Peyer's patch (tissue), 4 donors: ENCODE data around the gene KCNT1. TPM values are rescaled to one million over a fixed set of nuclear protein-coding genes. Genes with fewer than 3 reads are reported as not detected.

Source experiments
- DNase-seq, 3 donors: peaks; one replicate each; pipeline ENCODE4 v3.0.0-alpha.2; 2017 to 2019
- H3K27ac ChIP-seq, 4 donors: fragments of 200-600 bp; sonication (generic); one replicate each; pipeline ENCODE4 v1.5.1; 2016 to 2019
- H3K27me3 ChIP-seq, 2 donors: fragments of 200-600 bp; sonication (generic); one replicate each; pipeline ENCODE4 v1.5.1; 2019
- H3K36me3 ChIP-seq, 3 donors: fragments of 200-600 bp; sonication (generic); one replicate each; pipeline ENCODE4 v1.5.1; 2016 to 2019
- H3K4me1 ChIP-seq, 4 donors: fragments of 200-600 bp; sonication (generic); one replicate each; pipeline ENCODE4 v1.5.1; 2016 to 2019
- H3K4me3 ChIP-seq, 4 donors: fragments of 200-600 bp; sonication (generic); 1 replicate in 3 of 4; 2 replicates in 1 of 4; pipeline ENCODE4 v1.5.1; 2016 to 2019; ENCODE audit warnings: mild to moderate bottlenecking in 1 of 4
- H3K9me3 ChIP-seq, 4 donors: fragments of 200-600 bp; sonication (generic); one replicate each; pipeline ENCODE4 v1.5.1; 2016 to 2019; ENCODE audit warnings: mild to moderate bottlenecking in 1 of 4
- POLR2A ChIP-seq, 2 donors: fragments of 450-650 bp; IDR thresholded peaks; one replicate each; pipeline ENCODE4 v1.5.1; 2017; ENCODE audit warnings: antibody characterized with exemption in 2 of 2, mild to moderate bottlenecking in 2 of 2, moderate library complexity in 2 of 2
- total RNA-seq, 4 donors: library from RNA; depleted of rRNA; stranded (reverse); fragments of >200 nt; gene quantifications; one replicate each; pipeline ENCODE4 v1.1.0, GENCODE V29; 2016
- TF ChIP-seq, protein P1 (sequence below), 6 experiments: fragments of 450-650 bp in 4 of 6; fragments of 200-600 bp in 2 of 6; sonication (generic) in 1 of 6; IDR thresholded peaks; one replicate each; pipeline ENCODE4 v1.5.1; 2017 to 2019; ENCODE audit warnings: antibody characterized with exemption in 6 of 6, mild to moderate bottlenecking in 3 of 6, moderate library complexity in 1 of 6

Gene KCNT1
- total RNA-seq, 4 donors from 2014 or later: 0.27 TPM; not detected in 3

DNA sequence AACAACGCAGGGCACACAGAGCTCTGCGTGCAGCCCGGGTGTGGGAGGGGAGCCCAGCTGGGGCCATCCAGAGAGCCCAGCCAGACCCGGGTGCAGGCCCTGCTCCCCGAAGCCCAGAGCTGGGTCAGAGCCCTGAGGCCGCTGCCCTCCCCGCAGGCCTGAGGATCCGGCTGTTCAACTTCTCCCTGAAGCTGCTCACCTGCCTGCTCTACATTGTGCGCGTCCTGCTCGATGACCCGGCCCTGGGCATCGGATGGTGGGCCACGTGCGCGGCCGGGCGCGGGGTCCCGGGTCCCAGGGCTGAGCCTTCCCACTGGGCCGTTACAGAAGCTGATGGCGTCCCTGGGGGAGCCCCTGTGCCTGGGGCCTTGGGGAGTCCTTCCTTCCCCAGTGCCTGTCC, 48.8 kb downstream of the KCNT1 start:
- no peak for DNase-seq
- H3K9me3 ChIP-seq: no peaks in the 10 kb centered on the region
- no peaks in the 10 kb centered on the region for H3K36me3 ChIP-seq
- H3K4me3 ChIP-seq: no peak overlapping the region
- H3K27ac ChIP-seq: no peak overlapping the region
- no peaks in the 10 kb centered on the region for H3K4me1 ChIP-seq
- no peaks in the 10 kb centered on the region for H3K27me3 ChIP-seq
- no peak for TF ChIP-seq POLR2A (IDR thresholded peaks at IDR 0.05)
- TF ChIP-seq, protein P1, sequence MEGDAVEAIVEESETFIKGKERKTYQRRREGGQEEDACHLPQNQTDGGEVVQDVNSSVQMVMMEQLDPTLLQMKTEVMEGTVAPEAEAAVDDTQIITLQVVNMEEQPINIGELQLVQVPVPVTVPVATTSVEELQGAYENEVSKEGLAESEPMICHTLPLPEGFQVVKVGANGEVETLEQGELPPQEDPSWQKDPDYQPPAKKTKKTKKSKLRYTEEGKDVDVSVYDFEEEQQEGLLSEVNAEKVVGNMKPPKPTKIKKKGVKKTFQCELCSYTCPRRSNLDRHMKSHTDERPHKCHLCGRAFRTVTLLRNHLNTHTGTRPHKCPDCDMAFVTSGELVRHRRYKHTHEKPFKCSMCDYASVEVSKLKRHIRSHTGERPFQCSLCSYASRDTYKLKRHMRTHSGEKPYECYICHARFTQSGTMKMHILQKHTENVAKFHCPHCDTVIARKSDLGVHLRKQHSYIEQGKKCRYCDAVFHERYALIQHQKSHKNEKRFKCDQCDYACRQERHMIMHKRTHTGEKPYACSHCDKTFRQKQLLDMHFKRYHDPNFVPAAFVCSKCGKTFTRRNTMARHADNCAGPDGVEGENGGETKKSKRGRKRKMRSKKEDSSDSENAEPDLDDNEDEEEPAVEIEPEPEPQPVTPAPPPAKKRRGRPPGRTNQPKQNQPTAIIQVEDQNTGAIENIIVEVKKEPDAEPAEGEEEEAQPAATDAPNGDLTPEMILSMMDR (IDR thresholded peaks at IDR 0.05): no peak

DNA sequence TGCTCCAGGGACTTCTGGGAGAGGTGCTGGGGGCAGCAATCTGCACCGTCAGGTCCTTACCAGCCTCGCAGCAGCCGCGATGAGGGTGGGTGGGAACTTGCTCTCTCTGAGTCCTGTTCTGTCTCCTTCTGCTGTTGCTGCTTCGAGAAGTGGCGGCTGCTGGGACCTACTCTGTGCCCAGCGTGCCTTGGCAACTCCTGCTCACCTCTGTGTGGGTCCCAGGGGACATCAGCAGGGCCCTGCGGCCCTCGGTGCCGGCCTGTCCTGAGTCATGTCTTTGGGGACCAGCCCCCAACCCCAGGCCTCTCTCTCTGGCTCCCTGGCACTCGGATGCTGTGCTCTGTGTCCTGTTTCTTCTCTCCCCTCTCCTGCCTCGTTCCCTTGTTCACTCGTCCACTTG, 49.5 kb downstream of the KCNT1 start:
- H3K4me3 ChIP-seq: no peak overlapping the region
- H3K9me3 ChIP-seq: no peaks in the 10 kb centered on the region
- H3K27ac ChIP-seq: no peak overlapping the region
- no peaks in the 10 kb centered on the region for H3K27me3 ChIP-seq
- DNase-seq: no peak
- no peaks in the 10 kb centered on the region for H3K4me1 ChIP-seq
- TF ChIP-seq, protein P1 (IDR thresholded peaks at IDR 0.05): no peak
- TF ChIP-seq POLR2A (IDR thresholded peaks at IDR 0.05): no peak
- H3K36me3 ChIP-seq: no peaks in the 10 kb centered on the region

DNA sequence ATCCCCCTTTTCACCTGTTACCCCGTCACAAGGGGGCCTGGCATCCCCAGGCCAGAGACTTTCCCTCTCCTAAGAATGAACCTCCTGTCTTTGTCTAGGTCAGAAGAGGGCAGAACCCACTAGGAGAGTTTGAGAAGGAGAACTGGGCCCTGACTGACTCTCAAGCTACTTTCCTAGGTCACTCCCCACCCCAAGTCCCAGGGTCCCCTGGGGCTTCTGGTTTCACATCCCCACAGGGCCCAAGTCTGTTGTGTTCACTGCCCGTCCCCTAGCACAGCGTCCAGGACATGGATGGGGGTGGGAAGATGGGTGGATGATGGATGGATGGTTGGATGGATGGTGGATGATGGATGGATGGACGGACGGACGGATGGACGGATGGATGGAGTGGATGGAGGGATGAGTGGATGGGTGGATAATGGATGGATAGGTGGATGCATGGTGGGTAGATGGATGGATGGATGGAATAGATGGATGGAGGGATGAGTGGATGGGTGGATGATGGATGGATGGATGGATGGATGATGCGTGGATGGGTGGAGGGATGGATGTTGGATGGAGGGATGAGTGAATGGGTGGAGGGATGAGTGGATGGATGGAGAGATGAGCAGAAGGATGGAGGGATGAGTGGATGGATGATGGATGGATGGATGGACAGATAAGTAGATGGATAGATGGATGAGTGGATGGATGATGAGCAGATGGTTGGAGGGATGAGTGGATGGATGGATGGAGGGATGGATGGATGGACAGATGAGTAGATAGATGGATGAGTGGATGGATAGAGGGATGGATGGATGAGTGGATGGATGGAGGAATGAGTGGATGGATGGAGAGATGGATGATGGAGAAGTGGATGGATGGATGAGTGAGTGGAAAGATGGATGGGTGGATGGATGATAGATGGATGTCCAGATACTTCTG, 50.6 kb downstream of the KCNT1 start:
- H3K4me3 ChIP-seq: no peak overlapping the region
- no peaks in the 10 kb centered on the region for H3K36me3 ChIP-seq
- TF ChIP-seq, protein P1 (IDR thresholded peaks at IDR 0.05): no peak
- TF ChIP-seq POLR2A (IDR thresholded peaks at IDR 0.05): no peak

DNA sequence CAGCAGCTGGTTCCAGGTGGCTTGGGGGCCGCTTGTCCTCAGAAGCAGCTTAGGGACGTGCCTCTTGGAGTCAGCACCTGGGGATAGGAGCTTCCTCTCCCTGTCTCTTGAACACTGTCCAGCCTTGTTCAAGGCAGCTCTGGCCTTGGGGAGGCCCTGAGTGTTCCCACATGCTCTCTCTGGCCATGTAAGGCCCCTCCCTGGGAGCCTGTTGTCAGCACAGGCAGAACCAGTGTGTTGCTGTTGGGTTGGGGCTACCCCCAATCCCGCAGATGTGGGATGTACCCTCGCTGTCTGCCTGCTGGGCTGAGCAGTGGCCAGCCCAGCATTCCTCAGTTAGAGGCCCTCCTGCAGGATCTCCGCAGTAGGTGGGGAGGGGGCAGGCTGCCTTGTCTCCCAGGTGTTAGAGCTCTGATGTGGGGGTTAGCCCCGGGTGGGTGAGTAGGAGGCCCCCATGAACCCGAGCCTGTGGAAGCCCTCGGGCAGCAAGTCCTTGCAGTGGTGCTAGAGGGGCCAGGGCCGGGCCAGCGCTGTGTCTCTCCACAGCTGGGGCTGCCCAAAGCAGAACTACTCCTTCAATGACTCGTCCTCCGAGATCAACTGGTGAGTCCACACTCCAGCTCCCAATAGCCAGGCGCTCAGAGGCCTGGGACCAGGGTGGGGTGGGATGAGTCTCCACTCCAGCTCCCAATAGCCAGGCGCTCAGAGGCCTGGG, 51.6 kb downstream of the KCNT1 start:
- TF ChIP-seq POLR2A (IDR thresholded peaks at IDR 0.05): no peak
- TF ChIP-seq, protein P1 (IDR thresholded peaks at IDR 0.05): no peak
- Histone ChIP-seq H3K27me3 (no peaks in the 10 kb centered on the region), H3K27ac (no peak overlapping the region), H3K36me3 (no peaks in the 10 kb centered on the region), H3K4me1 (no peaks in the 10 kb centered on the region), H3K4me3 (no peak overlapping the region), H3K9me3 (no peaks in the 10 kb centered on the region)
- no peak for DNase-seq

More for the DNA sequence above, 50.6 kb downstream of the KCNT1 start:
- Histone ChIP-seq H3K9me3 (no peaks in the 10 kb centered on the region), H3K27me3 (no peaks in the 10 kb centered on the region), H3K4me1 (no peaks in the 10 kb centered on the region), H3K27ac (no peak overlapping the region)
- DNase-seq: no peak

DNA sequence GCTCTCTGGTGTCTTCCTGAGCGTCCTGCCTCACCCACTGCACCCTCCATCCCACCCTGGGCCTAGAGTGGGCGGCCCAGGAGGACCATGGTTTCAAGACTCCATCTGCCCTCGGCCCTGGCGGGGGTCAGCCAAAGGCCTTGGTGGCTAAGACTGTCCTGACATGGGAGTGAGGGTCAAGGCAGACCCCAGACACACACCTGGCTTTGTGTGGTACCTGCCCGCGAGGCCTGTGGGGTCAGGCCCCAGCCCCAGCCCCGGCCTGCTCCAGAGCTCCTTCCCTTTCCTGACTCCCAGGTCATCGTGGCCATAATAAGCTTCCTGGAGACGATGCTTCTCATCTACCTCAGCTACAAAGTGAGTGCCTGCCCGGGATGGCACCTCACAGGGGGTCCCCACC, 54.6 kb downstream of the KCNT1 start:
- DNase-seq: no peak
- Histone ChIP-seq H3K4me1 (no peaks in the 10 kb centered on the region), H3K27me3 (no peaks in the 10 kb centered on the region), H3K4me3 (no peak overlapping the region), H3K36me3 (no peaks in the 10 kb centered on the region), H3K27ac (no peak overlapping the region), H3K9me3 (no peaks in the 10 kb centered on the region)
- no peak for TF ChIP-seq POLR2A (IDR thresholded peaks at IDR 0.05)
- TF ChIP-seq, protein P1 (IDR thresholded peaks at IDR 0.05): no peak
